ENCODE data around the gene CCDC192. TPM values are rescaled to one million over a fixed set of nuclear protein-coding genes. Genes with fewer than 3 reads are reported as not detected.

CCDC192 gene
- total RNA-seq, 1 donor from 2014 or later = not detected

GRCh38 chr5:127970854-127971425 is 267.7 kb downstream of the CCDC192 start:
- Histone ChIP-seq H3K27me3 (no peaks in the 10 kb centered on the region), H3K36me3 (no peaks in the 10 kb centered on the region), H3K9me3 (no peaks in the 10 kb centered on the region), H3K27ac (no peak overlapping the region), H3K4me3 (no peak overlapping the region), H3K4me1 (no peaks in the 10 kb centered on the region)
- TF ChIP-seq POLR2AphosphoS5 (IDR thresholded peaks at IDR 0.05; ENCODE audit: insufficient read depth in 1 of 2, low read depth in 1 of 2) = no peak
- TF ChIP-seq CTCF (IDR thresholded peaks at IDR 0.05) = no peak
- TF ChIP-seq POLR2A (IDR thresholded peaks at IDR 0.05) = no peak
- DNase-seq (ENCODE audit: extremely low spot score in 2 of 2) = no peak
- intact Hi-C loops (cut with DNase I) = no loop called here

- H3K27ac ChIP-seq = no peak overlapping the region
- intact Hi-C loops (cut with DNase I) = no loop called here
Observed at GRCh38 chr5:127975961-127976360, 272.8 kb downstream of the CCDC192 start.

GRCh38 chr5:127976525-127976924 is 273.3 kb downstream of the CCDC192 start:
- no peaks in the 10 kb centered on the region for H3K36me3 ChIP-seq
- no peak overlapping the region for H3K4me3 ChIP-seq
- intact Hi-C loops (cut with DNase I) = no loop called here
- no peaks in the 10 kb centered on the region for H3K27me3 ChIP-seq
- DNase-seq (ENCODE audit: extremely low spot score in 2 of 2) = no peak
- H3K9me3 ChIP-seq = no peaks in the 10 kb centered on the region
- no peak overlapping the region for H3K27ac ChIP-seq
- no peaks in the 10 kb centered on the region for H3K4me1 ChIP-seq
- TF ChIP-seq CTCF (IDR thresholded peaks at IDR 0.05) = no peak

More at GRCh38 chr5:127975961-127976360, 272.8 kb downstream of the CCDC192 start:
- Histone ChIP-seq H3K36me3 (no peaks in the 10 kb centered on the region), H3K4me1 (no peaks in the 10 kb centered on the region), H3K4me3 (no peak overlapping the region), H3K9me3 (no peaks in the 10 kb centered on the region), H3K27me3 (no peaks in the 10 kb centered on the region)
- TF ChIP-seq CTCF (IDR thresholded peaks at IDR 0.05) (no peak), POLR2AphosphoS5 (IDR thresholded peaks at IDR 0.05; ENCODE audit: insufficient read depth in 1 of 2, low read depth in 1 of 2) (no peak), POLR2A (IDR thresholded peaks at IDR 0.05) (no peak)
- DNase-seq (ENCODE audit: extremely low spot score in 2 of 2) = no peak

- Histone ChIP-seq H3K27ac (no peak overlapping the region), H3K4me3 (no peak overlapping the region), H3K36me3 (no peaks in the 10 kb centered on the region), H3K27me3 (no peaks in the 10 kb centered on the region), H3K9me3 (no peaks in the 10 kb centered on the region), H3K4me1 (no peaks in the 10 kb centered on the region)
- intact Hi-C loops (cut with DNase I) = no loop called here
- DNase-seq (ENCODE audit: extremely low spot score in 2 of 2) = no peak
- TF ChIP-seq POLR2A (IDR thresholded peaks at IDR 0.05) = no peak
- no peak for TF ChIP-seq CTCF (IDR thresholded peaks at IDR 0.05)
- TF ChIP-seq POLR2AphosphoS5 (IDR thresholded peaks at IDR 0.05; ENCODE audit: insufficient read depth in 1 of 2, low read depth in 1 of 2) = no peak
Observed at GRCh38 chr5:127976991-127977717, 274.0 kb downstream of the CCDC192 start.

- H3K27me3 ChIP-seq = no peaks in the 10 kb centered on the region
- H3K4me1 ChIP-seq = no peaks in the 10 kb centered on the region
- H3K4me3 ChIP-seq = no peak overlapping the region
- no peaks in the 10 kb centered on the region for H3K9me3 ChIP-seq
- no peak overlapping the region for H3K27ac ChIP-seq
- TF ChIP-seq POLR2AphosphoS5 (IDR thresholded peaks at IDR 0.05; ENCODE audit: insufficient read depth in 1 of 2, low read depth in 1 of 2) (no peak), CTCF (IDR thresholded peaks at IDR 0.05) (no peak), POLR2A (IDR thresholded peaks at IDR 0.05) (no peak)
- intact Hi-C loops (cut with DNase I) = no loop called here
- DNase-seq (ENCODE audit: extremely low spot score in 2 of 2) = no peak
- no peaks in the 10 kb centered on the region for H3K36me3 ChIP-seq
Observed at GRCh38 chr5:127978738-127979300, 275.6 kb downstream of the CCDC192 start.

Data from vagina (tissue), 2 donors.